Left lung (tissue), 10 donors: ENCODE measurements around the gene EBF3. TPM values are rescaled to one million over a fixed set of nuclear protein-coding genes. Genes with fewer than 3 reads are reported as not detected.

Source experiments
- ATAC-seq: fragments of 200-7000 bp; cut with Tn5 transposase; one replicate; pipeline ENCODE4 v1.9.1; 2020; ENCODE audit warnings: moderate library complexity
- DNase-seq, 4 donors: peaks; one replicate each; pipeline ENCODE4 v3.0.0-alpha.2; 2013 to 2020
- H3K27ac ChIP-seq, 2 donors: fragments of 200-600 bp; sonication (generic) in 1 of 2; one replicate each; pipeline versions ENCODE4 v1.5.0 to v1.8.0; 2020 to 2021
- H3K27me3 ChIP-seq, 2 donors: fragments of 200-600 bp; sonication (generic) in 1 of 2; one replicate each; pipeline versions ENCODE4 v1.5.0 to v1.8.0; 2020 to 2021
- H3K36me3 ChIP-seq, 2 donors: fragments of 200-600 bp; sonication (generic) in 1 of 2; one replicate each; pipeline versions ENCODE4 v1.5.0 to v1.8.0; 2020 to 2021
- H3K4me1 ChIP-seq, 2 donors: fragments of 200-600 bp; one replicate each; pipeline ENCODE4 v1.8.0; 2021
- H3K4me3 ChIP-seq, 2 donors: fragments of 200-600 bp; sonication (generic) in 1 of 2; one replicate each; pipeline versions ENCODE4 v1.5.0 to v1.8.0; 2020 to 2021; ENCODE audit warnings: mild to moderate bottlenecking in 1 of 2
- H3K9me3 ChIP-seq, 2 donors: fragments of 200-600 bp; sonication (generic) in 1 of 2; one replicate each; pipeline versions ENCODE4 v1.5.0 to v1.8.0; 2020 to 2021
- CTCF ChIP-seq, 2 donors: fragments of 200-600 bp; sonication (generic) in 1 of 2; IDR thresholded peaks; one replicate each; pipeline versions ENCODE4 v1.5.0 to v1.8.0; 2021; ENCODE audit warnings: antibody characterized with exemption in 2 of 2
- intact Hi-C, 2 donors: fragments of 100-400 bp; cut with DNase I; formaldehyde crosslinking; loops; one replicate each; pipeline versions ENCODE4 v1.11.2 to v1.14.2; 2022
- polyA plus RNA-seq, 6 donors: library from polyadenylated mRNA; unstranded; fragments of 120-200 nt; gene quantifications; one replicate each; pipeline ENCODE4 v1.2.1, GENCODE V29; 2013; ENCODE audit not compliant: insufficient read length in 6 of 6
- total RNA-seq, 2 donors: library from RNA; stranded (reverse); fragmentation: NEBNext Ultra II Directional; extraction: Animal tissue kit (Norgen Biotek cat#: 25700); gene quantifications; one replicate each; pipeline ENCODE4 v1.2.1, GENCODE V29; 2021
- donor health status: DM: no; HTN: yes; CAD: no.
- donor health status: DM: no; HTN: no; CAD: no.

The EBF3 gene
- total and polyA plus RNA-seq, 8 donors: 0.10 to 2.0 (median 1.4) TPM; not detected in 1

- peaks cover 0 to 28% of the 10 kb centered on the region in 2 donors for H3K27me3 ChIP-seq
- intact Hi-C loops: no loop called here
- no peak overlapping the region for H3K27ac ChIP-seq
- no peak for TF ChIP-seq CTCF (IDR thresholded peaks at IDR 0.05)
- no peaks in the 10 kb centered on the region for H3K36me3 ChIP-seq
- DNase-seq: no peak
- no peak overlapping the region for H3K4me3 ChIP-seq
- H3K4me1 ChIP-seq: no peaks in the 10 kb centered on the region
- peaks cover 0 to 4% of the 10 kb centered on the region in 2 donors for H3K9me3 ChIP-seq
- ATAC-seq: no peak
Observed at GRCh38 chr10:130009228-130009627, 45.2 kb upstream of the EBF3 start.

GRCh38 chr10:130003787-130004613, 39.9 kb upstream of the EBF3 start:
- intact Hi-C loops: no loop called here
- H3K4me1 ChIP-seq: no peaks in the 10 kb centered on the region
- no peak for TF ChIP-seq CTCF (IDR thresholded peaks at IDR 0.05)
- DNase-seq: no peak
- H3K4me3 ChIP-seq: no peak overlapping the region
- H3K9me3 ChIP-seq: peaks cover 0 to 4% of the 10 kb centered on the region in 2 donors
- H3K27me3 ChIP-seq: peaks cover 0 to 14% of the 10 kb centered on the region in 2 donors
- no peak overlapping the region for H3K27ac ChIP-seq
- no peaks in the 10 kb centered on the region for H3K36me3 ChIP-seq
- ATAC-seq: no peak

GRCh38 chr10:130003166-130003565, 39.1 kb upstream of the EBF3 start:
- H3K4me1 ChIP-seq: no peaks in the 10 kb centered on the region
- intact Hi-C loops: no loop called here
- no peak overlapping the region for H3K27ac ChIP-seq
- ATAC-seq (no peak), DNase-seq (no peak)
- peaks cover 0 to 14% of the 10 kb centered on the region in 2 donors for H3K27me3 ChIP-seq
- H3K4me3 ChIP-seq: no peak overlapping the region
- H3K9me3 ChIP-seq: peaks cover 0 to 4% of the 10 kb centered on the region in 2 donors
- no peaks in the 10 kb centered on the region for H3K36me3 ChIP-seq
- no peak for TF ChIP-seq CTCF (IDR thresholded peaks at IDR 0.05)

GRCh38 chr10:130002606-130003005, 38.5 kb upstream of the EBF3 start:
- no peaks in the 10 kb centered on the region for H3K36me3 ChIP-seq
- peaks cover 0 to 4% of the 10 kb centered on the region in 2 donors for H3K9me3 ChIP-seq
- no peak for ATAC-seq

More at GRCh38 chr10:130002606-130003005, 38.5 kb upstream of the EBF3 start:
- H3K27me3 ChIP-seq: peaks cover 0 to 14% of the 10 kb centered on the region in 2 donors
- no peak for DNase-seq
- H3K27ac ChIP-seq: no peak overlapping the region
- no peaks in the 10 kb centered on the region for H3K4me1 ChIP-seq
- TF ChIP-seq CTCF (IDR thresholded peaks at IDR 0.05): no peak
- H3K4me3 ChIP-seq: no peak overlapping the region
- intact Hi-C loops: no loop called here
